ENCODE data around the gene ZMIZ1.

The ZMIZ1 gene

GRCh38 chr10:79125092-79125491 lies 56.3 kb downstream of the ZMIZ1 start:
- DNase-seq, result no peak

GRCh38 chr10:79126351-79127080 lies 57.8 kb downstream of the ZMIZ1 start:
- DNase-seq, result no peak

GRCh38 chr10:79127151-79127961 lies 58.6 kb downstream of the ZMIZ1 start:
- peak; percentile 17 for DNase-seq

DNA sequence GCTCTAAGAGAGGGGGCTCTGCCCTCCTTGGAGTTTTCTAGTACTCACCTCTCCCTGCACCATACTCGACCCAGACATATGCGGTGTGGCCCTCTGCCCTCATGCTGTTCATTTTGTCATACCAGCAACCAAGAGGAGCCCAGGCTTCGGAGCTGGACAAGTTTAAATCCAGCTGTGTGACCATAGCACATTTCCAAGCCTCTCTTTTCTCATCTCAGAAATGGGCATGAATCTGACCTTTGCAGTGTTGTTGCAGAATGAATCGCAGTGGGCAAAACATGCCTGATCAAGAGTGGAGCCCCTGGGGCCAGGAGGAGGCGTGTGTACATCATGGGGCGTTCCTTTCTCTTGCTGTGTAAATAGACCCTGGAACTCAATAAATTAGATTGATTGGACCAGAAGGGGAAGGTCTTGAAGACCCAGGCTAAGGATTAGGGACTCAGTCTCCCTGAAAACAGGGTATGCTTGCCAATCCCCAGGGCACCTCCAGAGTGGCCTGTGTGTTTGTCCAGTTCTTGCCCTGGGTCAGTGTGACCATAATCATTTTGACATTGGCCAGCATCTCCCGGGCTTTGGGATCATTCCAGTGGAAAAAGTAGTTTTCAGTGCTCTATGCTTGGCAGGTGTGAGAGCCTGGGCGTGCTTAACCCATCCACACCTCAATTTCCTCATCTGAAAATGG lies 59.6 kb downstream of the ZMIZ1 start:
- DNase-seq, result no peak

DNA sequence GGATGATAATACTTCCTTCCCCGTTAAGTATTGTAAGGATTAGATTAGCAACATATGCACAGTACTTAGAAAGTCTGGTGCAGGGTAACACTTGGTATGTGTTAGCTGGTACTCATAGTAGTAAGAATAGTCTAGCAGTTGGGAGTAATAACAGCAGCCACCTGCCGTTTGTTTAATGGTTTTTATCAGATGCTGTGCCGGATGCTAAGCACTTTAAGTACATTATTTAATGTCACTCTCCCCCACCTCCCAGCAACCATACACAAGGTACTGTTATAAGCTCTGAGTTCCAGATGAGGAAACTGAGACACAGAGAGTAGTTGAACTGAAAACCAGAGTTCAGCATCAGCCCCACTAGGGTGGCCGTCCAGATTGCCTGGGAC lies 60.1 kb downstream of the ZMIZ1 start:
- DNase-seq, result no peak

DNA sequence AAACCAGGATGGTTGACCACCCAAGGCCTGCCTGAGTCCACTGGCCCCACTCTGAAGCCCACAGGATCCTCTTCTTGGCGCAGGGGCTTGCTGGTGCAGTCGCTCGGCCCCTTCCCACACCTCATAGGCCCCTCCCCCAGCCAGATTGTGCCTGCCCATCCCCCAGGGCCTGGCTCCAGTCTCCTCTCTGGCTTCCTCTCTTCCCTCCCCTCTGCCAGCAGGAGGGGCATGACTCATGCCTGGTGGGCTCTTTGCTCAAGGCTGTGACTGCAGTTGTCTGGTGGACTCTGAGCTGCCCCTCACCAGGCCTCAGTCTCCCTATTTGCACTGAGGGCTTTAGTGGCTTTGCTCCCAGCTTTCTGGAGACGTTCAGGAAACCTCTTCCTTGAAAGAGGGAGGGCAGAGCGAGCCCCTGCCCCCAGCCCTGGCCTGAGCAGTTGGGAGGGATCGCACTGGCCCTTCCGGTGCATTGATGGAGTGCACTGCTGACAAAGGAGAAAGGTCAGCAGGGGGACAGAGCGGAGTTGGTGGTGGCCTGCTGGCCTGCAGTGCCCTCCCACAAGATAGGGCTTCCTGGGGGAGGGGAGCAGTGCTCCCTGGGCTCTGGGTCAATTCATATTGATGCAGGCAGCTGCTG lies 60.7 kb downstream of the ZMIZ1 start:
- DNase-seq, result no peak

- DNase-seq, result no peak
Measured at GRCh38 chr10:79130255-79130654, 61.5 kb downstream of the ZMIZ1 start.

DNA sequence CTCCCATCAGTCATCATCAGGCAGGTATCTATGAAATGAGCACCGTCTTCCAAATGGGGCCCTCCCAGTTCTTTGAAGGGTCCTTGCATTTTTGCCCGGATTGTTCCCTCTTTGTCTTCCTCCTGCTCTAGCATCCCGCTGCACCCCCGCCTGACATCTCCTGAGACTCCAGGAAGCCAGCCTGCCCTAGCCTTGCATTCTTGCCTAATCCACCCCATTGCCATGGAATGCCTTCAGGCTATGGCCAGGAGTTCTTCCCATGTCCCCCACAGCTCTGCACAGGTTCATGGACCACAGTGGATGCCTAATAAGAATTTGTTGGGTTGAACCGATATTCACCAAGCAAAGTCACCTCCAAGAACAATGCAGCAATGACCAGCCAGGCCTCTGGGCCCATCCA lies 62.1 kb downstream of the ZMIZ1 start:
- DNase-seq, result no peak

GRCh38 chr10:79131836-79132631 lies 63.3 kb downstream of the ZMIZ1 start:
- no peak for DNase-seq

DNA sequence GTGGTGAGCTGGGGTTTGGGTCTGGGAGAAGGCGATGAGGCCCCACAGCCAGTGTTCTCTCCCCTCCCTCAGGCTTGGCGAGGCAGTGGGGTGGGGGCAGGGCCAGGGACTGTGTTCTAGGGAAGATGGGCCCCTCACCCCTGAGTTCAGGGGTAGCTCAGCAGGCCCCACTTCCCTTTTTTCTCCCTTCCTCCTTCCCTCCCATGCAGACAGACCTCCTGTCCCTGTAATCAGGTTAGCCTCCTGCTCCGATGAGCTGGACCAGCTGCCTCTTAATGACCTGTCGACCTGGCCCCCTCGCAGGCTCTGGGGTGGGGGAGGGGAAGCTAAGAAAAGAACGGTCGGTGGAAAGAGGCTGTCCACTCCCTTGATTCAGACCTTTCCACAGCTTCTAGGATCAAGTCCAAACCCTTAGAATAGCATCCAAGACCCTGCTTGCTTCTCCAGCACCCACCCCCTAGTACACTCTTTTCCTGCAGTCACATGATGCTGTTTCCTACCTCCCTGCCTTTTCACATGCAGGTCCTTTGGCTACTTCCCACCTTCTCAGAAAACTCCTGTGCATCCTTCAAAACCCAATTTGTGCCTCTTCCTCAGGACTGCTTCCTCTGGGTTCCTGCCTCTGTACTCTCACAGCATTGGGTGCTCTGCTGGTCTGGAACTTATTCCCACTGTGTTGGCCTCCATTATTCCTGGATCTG lies 64.1 kb downstream of the ZMIZ1 start:
- no peak for DNase-seq

- no peak for DNase-seq
Measured at GRCh38 chr10:79133416-79133815, 64.7 kb downstream of the ZMIZ1 start.

DNA sequence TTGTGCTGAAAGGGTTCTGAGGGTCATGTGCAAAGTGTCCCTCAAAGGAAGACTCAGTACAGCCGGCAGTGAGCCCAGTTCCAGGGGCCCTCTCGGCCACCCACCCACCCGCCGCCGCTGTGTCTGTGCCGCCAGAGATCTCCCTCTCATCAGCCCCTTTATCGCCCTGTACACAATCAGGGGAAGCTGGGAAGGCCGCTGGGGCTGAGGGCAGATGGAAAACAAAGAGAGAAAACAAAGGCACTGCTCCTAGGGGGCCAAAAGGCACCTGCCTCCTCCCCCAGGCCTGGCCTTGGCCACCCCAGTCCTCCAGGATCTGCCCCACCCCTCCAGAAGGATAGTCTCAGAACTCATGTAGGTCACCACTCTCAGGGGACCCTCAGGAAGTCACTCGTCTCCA lies 67.0 kb downstream of the ZMIZ1 start:
- no peak for DNase-seq

DNA sequence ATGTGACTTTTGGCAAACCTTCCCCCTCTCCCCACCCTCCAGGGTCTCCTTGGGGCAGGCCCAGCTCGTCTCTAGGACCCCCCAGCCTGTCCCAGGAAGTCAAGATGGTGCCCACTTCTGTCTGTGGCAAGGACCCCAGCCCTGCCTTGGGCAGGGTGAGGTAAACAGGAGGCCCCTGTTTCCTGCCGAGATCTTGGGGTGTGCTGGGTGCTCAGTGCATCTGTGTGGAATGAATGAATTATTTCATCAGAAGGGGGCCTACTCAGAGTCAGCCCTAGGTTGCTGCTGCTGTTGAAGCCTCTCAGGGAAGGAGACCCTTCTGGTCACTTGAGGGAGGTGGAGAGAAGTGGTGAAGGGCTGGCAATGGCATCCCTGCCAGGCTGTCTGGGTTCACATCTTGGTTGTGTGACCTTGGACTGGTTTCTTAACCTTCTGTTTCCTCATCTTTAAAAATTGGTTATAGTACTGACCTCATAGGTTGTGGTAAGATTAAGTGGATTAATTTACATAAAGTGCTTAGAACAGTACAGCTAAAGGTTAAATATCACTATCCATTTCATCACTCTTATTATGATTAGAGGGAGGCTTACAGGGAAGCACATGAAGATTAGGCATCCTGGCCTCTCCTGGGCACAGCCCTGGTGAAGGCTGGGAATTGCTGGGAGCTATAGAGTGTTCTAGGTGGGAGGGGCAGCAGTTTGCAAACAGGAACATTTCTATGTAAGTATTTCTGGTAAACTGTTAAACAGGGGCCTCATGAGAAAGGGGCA lies 67.7 kb downstream of the ZMIZ1 start:
- DNase-seq, result no peak

- no peak for DNase-seq
Measured at GRCh38 chr10:79137300-79137756, 68.6 kb downstream of the ZMIZ1 start.

DNA sequence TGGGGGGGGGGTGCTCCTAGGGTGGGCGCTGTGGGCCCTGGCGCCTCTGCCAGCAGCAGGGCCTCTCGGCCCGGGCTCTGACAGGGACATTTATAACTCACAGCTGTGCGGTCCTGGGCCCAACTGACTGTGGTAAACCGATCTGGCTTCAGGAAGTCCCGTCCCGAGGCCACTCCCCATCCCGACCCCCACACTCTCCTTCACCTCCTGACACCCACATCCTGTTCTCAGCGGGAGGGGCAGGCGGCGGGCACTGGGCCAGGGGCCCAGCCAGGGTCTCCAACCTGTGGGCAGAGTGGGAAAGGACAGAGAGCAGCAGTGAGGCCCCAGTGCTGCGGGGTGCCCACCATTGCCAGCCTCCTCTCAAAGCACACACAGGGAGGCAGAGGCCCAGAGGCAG lies 69.1 kb downstream of the ZMIZ1 start:
- no peak for DNase-seq

DNA sequence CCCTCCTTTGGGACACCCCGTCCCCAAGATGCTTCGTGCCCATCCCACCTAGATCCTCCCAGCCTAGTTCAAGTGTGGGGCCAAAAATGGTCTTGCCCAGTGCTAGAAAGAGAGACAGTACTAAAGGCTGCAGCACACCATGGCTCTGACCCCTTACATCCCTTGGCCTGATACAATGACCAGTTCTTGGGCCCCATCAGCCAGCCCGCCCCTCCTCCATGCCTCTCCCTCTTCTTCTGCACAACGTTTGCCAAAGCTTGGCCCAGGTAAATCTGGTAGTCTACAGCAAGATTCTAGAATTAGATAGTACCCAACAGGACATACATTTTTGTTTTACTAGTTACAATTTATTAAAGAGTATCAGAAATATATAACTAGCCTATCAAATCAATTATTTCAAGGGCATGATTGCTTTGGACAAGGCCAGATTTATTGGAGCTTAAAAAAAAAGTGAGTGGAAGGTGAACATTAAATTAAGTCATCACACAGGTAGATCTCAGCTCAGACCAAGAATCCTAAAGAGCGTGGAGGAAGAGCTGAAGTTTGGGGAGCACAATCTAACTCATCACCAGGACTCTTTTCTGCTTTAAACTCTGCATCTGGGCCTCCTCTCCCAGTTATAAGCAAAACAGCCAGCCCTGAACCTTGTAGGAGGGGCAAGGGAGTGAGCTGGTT lies 69.8 kb downstream of the ZMIZ1 start:
- no peak for DNase-seq

- no peak for DNase-seq
Measured at GRCh38 chr10:79139124-79139835, 70.5 kb downstream of the ZMIZ1 start.

DNA sequence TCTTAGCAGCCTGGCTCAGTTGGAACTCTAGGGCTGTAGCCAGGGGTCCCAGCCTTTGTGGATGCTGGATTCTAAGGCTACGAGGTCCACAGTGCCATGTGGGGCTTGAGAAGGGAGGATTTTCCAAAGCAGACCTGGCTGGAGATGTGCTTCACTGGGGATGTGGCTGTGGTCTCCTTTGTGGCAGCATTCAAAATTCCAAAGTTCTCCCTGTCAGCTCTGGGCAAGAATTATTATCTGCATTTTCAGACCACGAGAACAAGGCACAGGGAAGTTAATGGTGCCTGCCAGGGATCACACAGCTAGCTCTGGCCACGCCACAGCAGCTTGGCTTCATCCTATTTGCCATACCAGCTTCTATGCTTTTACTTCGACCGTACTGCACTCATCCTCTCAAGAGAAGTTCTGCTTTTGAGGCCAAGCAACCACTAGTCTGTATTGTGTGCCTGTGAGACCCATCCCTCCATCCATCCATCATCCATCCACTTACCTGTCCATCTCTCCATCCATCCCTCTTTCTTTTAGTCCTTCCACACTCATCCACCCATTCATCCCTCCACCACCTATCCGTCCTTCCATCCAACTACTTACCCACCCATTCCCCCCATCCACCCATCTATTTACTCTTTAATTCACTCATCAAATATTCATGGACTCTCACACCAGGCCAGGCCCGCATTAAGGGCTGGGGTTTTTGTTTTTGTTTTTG lies 71.5 kb downstream of the ZMIZ1 start:
- no peak for DNase-seq

GRCh38 chr10:79140855-79141254 lies 72.1 kb downstream of the ZMIZ1 start:
- no peak for DNase-seq
